ENCODE measurements around the gene BCL7C. TPM values are rescaled to one million over a fixed set of nuclear protein-coding genes. Genes with fewer than 3 reads are reported as not detected.

The BCL7C gene
- total and polyA plus RNA-seq, 2 of the 13 experiments (the other 11 are each of a cell fraction or from before 2014, with no cell fraction given), result 17.7 to 33.8 TPM

DNA sequence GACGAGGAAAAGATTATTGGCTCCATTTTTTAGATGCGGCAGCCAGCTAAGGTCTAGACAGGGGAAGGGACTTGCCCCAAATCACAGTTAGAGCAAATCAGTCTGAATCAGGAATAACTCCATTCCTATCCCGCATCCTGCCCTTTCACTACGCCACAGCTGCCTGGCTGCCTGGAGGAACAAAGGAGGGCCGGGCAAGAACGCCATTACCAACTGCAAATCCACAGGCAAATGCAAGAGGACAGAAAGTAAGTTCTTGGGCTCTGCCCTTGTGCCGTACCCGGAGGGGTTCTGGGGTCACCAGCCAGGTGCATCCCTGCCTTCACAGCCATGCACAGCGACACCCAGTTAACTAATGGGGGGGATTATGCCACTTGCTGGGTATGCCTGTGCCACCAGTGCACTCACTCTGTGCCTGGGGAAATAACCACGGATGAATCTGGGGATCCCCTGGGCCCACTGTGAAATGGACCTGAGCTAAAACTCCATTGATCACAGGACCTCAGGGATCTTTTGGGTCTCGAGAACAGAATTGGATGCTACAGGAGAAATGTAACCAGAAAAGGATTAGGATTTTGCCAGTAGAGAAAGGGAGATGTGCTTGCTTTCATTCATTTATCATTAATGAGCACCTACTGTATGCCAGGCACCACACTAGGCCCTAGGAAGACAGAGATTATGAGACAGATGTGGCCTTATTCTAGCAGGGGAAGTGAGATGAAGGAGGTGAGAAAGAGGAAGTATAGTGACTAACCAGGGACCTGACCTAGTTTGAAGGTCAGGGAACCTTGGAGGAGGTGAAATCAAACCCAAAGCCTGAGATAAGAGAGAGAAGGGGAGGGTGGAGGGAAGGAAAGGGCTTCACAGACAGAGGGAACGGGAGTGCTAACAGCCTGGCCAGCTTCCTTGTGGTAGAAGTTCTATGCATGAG is 17.7 kb downstream of the BCL7C start (continued):
- TF ChIP-seq TGIF2 (CRISPR knock-in tag; IDR thresholded peaks at IDR 0.05), result 0 out of 2 replicates have a peak, but pooled peaks have one; percentile 47
- TF ChIP-seq FOSL2 (CRISPR knock-in tag; IDR thresholded peaks at IDR 0.05), result 0 out of 2 replicates have a peak, but pooled peaks have one; percentile 10
- TF ChIP-seq, protein P1, sequence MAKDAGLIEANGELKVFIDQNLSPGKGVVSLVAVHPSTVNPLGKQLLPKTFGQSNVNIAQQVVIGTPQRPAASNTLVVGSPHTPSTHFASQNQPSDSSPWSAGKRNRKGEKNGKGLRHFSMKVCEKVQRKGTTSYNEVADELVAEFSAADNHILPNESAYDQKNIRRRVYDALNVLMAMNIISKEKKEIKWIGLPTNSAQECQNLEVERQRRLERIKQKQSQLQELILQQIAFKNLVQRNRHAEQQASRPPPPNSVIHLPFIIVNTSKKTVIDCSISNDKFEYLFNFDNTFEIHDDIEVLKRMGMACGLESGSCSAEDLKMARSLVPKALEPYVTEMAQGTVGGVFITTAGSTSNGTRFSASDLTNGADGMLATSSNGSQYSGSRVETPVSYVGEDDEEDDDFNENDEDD (CRISPR knock-in tag; IDR thresholded peaks at IDR 0.05; ENCODE audit: borderline replicate concordance), result 0 out of 2 replicates have a peak, but pooled peaks have one; percentile 8
- TF ChIP-seq, protein P2, sequence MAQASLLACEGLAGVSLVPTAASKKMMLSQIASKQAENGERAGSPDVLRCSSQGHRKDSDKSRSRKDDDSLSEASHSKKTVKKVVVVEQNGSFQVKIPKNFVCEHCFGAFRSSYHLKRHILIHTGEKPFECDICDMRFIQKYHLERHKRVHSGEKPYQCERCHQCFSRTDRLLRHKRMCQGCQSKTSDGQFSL (CRISPR knock-in tag; IDR thresholded peaks at IDR 0.05), result peak; percentile 87; the same call in 1 of the 2 replicates
- TF ChIP-seq ZMYM3 (CRISPR knock-in tag; IDR thresholded peaks at IDR 0.05), result peak; percentile 64
- 0 out of 2 replicates have a peak, but pooled peaks have one; percentile 26 for TF ChIP-seq NFKBIZ (CRISPR knock-in tag; IDR thresholded peaks at IDR 0.05)
- 0 out of 2 replicates have a peak, but pooled peaks have one; percentile 21 for TF ChIP-seq DRAP1 (CRISPR knock-in tag; IDR thresholded peaks at IDR 0.05)
- peak; percentile 86 for TF ChIP-seq ZNF768 (CRISPR knock-in tag; IDR thresholded peaks at IDR 0.05)
- TF ChIP-seq ZKSCAN8 (CRISPR knock-in tag; IDR thresholded peaks at IDR 0.05; ENCODE audit: borderline replicate concordance), result peak; percentile 99
- TF ChIP-seq ZBTB7A (CRISPR knock-in tag; IDR thresholded peaks at IDR 0.05), result peak; percentile 55; the same call in 1 of the 2 replicates
- TF ChIP-seq, protein P3, sequence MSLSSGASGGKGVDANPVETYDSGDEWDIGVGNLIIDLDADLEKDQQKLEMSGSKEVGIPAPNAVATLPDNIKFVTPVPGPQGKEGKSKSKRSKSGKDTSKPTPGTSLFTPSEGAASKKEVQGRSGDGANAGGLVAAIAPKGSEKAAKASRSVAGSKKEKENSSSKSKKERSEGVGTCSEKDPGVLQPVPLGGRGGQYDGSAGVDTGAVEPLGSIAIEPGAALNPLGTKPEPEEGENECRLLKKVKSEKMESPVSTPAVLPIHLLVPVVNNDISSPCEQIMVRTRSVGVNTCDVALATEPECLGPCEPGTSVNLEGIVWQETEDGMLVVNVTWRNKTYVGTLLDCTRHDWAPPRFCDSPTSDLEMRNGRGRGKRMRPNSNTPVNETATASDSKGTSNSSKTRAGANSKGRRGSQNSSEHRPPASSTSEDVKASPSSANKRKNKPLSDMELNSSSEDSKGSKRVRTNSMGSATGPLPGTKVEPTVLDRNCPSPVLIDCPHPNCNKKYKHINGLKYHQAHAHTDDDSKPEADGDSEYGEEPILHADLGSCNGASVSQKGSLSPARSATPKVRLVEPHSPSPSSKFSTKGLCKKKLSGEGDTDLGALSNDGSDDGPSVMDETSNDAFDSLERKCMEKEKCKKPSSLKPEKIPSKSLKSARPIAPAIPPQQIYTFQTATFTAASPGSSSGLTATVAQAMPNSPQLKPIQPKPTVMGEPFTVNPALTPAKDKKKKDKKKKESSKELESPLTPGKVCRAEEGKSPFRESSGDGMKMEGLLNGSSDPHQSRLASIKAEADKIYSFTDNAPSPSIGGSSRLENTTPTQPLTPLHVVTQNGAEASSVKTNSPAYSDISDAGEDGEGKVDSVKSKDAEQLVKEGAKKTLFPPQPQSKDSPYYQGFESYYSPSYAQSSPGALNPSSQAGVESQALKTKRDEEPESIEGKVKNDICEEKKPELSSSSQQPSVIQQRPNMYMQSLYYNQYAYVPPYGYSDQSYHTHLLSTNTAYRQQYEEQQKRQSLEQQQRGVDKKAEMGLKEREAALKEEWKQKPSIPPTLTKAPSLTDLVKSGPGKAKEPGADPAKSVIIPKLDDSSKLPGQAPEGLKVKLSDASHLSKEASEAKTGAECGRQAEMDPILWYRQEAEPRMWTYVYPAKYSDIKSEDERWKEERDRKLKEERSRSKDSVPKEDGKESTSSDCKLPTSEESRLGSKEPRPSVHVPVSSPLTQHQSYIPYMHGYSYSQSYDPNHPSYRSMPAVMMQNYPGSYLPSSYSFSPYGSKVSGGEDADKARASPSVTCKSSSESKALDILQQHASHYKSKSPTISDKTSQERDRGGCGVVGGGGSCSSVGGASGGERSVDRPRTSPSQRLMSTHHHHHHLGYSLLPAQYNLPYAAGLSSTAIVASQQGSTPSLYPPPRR (CRISPR knock-in tag; IDR thresholded peaks at IDR 0.05; ENCODE audit: borderline replicate concordance), result peak; percentile 9; the same call in 1 of the 2 replicates
- no peak for TF ChIP-seq BCLAF1 (IDR thresholded peaks at IDR 0.05)
- 0 out of 2 replicates have a peak, but pooled peaks have one; percentile 11 for TF ChIP-seq NCOA2 (CRISPR knock-in tag; IDR thresholded peaks at IDR 0.05)
- no peak for TF ChIP-seq ZNF883 (CRISPR knock-in tag; IDR thresholded peaks at IDR 0.05; ENCODE audit: not compliant biosample characterization)
- TF ChIP-seq HMGXB4 (CRISPR knock-in tag; IDR thresholded peaks at IDR 0.05; ENCODE audit: borderline replicate concordance in 1 of 2, low read depth in 1 of 2), result 0 out of 4 replicates have a peak, but pooled peaks of 1 of the 2 experiments have one; percentile 12

All from HepG2 (cell line).